GM21717 (cell line): Measurements from ENCODE around the gene DOK7.

Source experiments
- ATAC-seq: cut with Tn5 transposase; IDR thresholded peaks from one replicate; pipeline ENCODE4 v1.9.1; 2021; ENCODE audit warnings: mild to moderate bottlenecking, moderate library complexity; ENCODE audit not compliant: unreplicated experiment

The DOK7 gene

DNA sequence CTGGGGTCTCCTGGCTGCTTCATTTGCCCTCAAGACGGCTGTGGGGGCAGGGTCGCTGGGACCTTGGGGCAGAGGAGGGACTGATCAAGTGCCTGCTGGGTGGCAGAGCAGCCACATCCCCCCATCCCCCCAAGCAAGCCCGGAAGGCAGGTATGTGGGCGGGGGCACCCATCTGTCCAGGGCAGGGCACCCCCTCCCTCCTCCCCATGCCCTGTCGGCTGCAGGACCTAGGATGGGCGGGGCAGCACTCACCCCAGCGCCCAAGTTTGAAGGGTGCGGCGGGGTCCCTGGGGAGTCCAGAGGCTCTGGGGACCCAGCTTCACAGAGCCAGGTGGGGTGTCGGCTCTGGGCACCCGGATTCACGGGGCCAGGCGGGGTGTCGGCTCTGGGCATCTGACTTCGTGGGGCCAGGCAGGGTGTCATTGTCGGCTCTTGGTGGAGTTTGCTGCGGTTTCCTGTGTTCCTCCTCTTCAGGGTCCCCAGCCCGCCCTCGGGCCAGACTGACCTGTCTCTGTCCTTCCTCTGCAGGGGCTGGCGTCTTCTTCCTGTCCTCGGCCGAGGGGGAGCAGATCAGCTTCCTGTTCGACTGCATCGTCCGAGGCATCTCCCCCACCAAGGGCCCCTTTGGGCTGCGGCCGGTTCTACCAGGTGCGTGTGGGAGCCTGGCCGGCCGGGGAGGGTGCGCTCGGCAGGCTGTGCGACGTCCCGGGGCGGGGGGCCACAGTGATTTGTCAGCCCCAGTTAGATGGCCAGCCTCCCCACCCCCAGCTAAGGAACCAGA lies 22.1 kb downstream of the DOK7 start:
- ATAC-seq: no peak

DNA sequence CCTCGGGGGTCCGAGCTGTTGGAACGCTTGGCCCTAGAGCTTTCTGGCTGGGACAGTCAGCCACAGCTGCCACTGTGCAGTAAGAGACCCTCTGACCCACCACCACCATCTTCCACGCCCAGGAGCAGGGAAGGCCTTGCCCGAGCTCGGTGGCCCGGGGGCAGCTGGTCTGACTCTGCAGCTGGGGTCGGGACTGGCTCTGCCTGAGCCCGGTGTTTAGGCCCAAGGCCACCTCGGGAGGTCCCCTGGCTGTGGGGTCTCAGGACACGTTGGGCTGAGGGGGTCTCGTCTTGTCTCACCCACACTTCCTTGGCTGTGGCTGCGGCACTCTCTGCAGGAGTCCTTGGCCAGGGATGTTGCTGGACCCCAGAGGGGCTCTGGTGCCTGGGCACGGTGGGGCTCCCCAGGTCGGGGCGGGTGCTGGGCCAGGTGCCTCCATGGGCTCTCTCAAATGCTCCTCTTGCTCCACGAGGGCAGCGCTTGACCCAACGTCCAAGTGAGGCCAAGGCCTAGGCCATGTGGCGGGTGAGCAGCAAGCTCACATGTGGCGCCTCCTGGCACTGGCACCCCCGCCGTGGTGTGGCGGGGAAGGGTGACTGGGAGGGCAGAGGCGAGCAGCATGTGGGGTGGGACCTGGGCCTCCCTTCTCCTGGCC lies 22.9 kb downstream of the DOK7 start:
- no peak for ATAC-seq

DNA sequence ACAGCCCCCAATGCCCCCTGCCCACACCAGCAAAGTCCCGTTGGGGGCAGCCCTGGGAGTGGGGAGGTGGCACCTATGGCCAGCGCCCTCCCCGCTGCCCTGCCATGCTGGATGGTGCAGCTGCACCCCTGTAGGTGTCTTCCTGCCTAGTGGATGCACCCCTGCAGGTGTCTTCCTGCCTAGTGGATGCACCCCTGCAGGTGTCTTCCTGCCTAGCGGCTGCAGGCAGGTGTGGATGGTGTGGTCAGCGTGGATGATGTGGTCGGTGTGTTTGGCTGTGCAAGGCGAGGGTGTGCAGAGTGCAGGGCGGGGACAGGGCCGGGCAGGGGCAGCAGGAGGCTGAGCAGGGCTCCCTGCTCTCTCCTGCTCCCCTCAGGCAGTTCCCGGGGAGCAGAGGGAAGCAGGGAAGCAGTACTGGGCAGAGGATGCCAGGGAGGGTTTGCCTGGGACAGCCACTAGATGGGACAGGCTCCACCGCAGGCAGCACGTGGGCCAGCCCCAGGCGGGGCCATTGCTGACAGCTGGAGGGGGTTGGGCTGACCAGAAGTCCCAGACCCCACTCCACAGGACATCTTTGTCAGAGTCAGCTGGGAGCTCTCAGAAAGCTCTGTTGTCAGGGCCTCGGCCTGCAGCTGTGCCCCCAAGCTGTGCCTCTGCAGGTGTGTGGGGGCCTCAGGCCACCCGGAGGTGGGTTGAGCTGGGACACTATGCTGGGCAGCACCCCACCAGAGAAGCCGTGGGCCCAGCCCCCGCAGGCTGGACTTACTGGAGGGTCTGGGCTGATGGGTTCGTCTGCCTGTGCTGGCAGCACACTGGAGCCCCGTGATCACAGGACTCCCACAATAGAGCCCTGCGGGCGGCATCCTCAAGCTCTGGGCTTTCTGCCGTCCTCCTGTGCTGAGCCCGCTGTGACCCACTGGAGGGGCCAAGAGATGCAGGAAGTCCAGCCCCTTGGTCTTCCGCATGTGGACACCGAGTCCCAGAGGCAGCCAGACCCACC lies 23.7 kb downstream of the DOK7 start:
- no peak for ATAC-seq

DNA sequence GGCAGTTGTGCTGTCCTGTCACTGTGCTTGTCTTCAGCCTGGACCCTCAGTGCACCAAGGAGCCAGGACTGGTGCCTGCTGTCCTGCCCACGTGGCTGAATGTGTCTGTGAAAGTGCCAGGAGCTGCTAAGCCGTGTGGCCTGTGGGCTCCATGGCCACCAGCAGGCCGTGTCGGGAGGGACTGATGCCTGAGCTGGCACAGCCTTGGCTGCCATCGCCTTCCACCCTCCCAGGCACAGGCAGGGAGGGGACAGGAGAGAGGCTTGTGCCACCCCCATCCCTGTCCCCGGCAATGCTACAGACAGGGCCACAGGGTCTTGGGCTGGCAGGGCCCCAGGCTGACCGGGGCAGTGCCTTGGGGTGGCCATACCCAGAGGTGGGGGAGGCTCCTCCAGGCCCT lies 24.8 kb downstream of the DOK7 start:
- no peak for ATAC-seq

DNA sequence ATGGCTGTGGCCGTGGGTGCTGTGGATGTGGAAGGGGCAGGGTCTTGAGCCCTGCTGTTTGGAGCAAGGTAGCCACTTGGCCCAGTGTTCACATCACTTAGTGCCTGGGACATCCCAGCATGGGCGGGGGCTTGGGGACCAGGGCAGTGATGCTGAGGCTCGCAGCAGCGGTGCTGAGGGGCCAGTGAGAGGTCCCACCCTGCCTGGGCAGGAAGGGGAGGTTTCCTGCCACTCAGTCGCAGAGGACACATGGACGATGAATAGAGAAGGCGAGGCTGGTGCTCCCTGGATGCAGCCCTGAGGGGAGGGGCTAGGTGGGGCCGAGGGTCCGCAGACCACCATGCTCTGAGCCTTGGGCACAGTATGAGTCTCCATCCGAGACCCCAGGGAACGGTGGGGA lies 25.7 kb downstream of the DOK7 start:
- no peak for ATAC-seq

DNA sequence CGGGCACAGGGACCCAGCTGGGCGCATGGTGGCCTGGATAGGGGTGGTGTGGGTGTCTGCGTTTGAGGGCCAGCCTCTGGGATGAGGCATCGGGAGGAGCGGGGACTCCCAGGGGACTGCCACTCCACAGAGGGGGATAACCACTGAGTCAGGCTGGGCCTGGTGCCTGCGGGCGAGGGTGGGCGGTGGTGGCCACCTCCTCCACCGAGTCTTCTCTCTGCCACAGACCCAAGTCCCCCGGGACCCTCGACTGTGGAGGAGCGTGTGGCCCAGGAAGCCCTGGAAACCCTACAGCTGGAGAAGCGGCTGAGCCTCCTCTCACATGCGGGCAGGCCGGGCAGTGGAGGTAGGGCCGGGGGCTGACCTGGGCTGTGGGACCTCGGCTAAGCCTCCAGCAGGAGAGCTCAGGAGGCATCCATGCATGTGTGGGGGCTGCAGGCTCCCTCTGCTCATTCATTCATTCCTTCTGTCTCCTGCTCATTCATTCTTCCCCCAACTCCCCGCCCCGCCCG lies 26.4 kb downstream of the DOK7 start:
- ATAC-seq: no peak

DNA sequence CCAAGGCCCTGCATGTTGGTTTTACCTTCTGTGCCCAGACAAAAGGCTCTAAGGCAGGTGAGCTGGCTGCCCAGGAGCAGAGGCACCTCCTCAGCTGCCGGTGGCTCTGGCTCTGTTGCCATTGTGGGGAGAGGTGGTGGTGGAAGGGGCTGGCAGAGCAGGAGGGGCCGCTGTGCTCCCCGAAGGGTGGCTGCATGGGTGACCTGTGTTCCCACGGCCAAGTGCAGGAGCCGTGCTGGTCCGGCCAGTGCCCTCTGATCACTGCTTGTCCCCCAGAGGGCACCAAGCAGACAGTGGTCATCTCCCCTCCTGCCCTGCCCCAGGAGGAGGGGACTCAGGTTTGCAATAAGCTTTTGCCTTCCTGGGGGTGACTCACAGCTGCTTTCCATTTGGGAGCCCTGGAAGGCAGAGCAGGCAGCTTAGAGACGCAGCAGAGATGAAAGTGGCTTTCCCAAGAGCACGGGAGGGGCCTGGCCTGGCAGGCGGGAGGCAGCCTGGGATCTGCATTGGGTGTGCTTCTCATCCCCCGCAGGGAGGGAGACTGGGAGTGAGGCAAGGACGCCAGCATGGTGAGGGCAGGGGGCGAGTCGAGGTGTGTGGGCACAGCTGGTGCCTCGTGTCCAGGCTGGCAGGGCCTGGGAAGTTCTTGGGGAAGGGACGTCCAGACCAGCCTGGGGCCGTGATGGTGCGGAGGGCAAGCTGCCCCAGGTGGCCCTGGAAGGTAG lies 28.7 kb downstream of the DOK7 start:
- ATAC-seq: no peak

DNA sequence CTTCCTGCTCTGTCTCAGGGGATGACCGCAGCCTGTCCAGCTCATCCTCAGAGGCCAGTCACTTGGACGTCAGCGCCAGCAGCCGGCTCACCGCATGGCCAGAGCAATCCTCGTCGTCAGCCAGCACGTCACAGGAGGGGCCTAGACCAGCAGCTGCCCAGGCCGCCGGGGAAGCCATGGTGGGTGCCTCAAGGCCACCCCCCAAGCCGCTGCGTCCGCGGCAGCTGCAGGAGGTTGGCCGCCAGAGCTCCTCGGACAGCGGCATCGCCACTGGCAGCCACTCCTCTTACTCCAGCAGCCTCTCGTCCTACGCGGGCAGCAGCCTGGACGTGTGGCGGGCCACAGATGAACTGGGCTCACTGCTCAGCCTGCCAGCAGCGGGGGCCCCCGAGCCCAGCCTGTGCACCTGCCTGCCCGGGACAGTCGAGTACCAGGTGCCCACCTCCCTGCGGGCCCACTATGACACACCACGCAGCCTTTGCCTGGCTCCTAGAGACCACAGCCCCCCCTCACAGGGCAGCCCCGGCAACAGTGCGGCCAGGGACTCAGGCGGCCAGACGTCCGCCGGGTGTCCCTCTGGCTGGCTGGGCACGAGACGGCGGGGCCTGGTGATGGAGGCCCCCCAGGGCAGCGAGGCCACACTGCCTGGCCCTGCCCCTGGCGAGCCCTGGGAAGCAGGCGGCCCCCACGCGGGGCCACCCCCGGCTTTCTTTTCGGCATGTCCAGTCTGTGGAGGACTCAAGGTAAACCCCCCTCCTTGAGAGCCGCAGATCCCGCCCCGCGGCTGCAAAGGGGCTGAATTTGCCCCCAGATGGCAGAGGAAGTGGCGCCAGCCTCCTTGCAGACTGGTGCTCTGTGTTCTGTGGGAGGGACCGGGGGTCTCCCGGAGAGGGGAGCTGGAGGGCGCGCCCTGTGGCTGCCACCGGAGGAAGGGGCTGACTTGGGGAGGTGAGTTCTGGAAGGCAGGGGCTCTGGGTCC lies 29.9 kb downstream of the DOK7 start:
- no peak for ATAC-seq

DNA sequence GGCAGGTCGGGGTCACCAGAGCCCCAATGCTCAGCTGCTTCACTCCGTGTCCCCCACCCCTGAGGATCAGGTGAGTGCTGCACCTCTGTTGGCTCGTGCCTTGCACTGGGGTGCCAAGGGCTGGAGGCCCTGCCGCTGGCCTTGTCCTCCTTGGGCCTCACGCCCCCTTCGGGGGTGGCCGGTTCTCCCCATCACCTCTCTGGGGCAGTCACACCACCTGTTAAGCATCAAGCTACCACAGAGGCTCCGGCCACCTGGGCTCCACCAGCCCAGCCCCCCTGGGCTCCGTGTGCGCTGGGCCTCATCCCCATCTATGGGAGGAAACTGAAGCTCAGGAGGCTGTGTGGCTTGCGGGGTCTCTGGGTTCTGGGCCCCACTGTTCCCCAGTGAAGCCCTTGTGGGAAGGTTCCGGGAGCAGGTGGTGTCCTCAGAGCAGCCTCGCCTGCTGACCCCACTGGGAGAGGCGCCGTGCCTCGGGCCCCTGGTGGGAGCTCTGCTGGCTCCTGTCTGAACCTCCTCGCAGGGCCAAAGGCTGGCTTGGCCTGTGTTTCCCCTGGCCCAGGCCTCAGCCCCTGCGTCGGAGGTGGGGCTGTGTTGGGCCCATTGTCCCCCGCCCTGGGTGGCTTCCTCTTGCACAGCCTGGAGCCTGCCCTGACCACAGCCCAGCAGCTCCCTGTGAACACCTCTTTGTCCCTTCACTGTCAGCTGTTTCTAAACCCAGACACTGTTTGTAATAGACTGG lies 30.8 kb downstream of the DOK7 start:
- no peak for ATAC-seq

DNA sequence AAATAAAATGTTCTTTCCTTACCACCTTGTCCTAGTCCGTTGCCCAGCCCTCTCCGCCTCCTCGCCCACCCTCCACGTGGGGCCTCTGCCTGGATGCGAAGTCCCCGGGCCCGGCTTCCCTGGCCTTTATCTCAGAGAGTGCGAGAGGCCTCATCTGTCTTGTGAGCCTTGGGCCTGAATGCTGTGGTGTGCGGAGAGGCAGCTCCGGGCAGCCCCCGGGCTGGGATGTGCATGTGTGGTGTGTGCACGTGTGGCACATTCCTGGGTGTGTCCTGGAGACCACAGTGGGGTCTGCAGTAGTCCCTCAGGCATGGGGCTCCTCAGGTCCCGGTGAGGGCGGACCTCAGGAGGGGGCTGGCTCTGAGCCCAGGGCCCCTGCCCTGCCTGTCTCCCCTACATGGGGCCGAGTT lies 31.4 kb downstream of the DOK7 start:
- ATAC-seq: no peak

DNA sequence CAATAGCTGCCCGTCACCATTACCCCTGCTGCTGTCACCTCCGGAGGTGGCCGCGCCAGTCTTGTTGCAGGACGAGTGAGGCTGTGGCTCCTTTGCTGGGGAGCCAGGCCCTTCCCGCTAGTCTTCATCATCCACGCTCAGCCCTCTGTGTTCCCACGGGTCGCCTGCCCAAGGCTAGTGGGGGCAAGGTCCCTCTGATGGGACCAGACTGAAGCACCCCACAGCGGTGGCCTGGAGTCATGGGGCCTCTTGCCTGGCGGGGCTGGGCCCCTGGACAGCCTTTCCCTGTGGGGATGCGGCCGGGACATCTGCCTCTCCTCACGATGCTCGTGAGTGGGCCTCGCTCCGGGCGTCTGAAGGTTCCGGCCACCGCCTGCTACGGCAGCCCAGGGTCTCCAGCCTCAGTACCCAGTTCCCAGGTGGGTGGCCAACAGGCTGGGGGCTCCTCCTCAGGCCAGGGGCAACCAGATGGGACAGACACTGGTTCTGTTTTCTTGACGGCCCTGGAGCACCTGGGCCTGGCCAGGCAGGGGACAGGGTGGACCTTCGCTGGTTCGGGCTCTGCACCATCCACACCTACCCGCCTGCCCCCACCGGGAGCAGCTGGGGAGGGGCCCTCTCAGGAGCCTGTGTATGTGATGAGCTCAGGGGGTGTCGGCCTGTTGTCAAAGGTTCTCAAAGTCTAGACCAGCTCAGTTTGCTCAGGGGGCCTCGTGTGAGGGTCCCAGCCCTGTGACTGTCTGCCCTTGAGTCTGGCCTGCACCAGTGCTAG lies 32.3 kb downstream of the DOK7 start:
- ATAC-seq: no peak

DNA sequence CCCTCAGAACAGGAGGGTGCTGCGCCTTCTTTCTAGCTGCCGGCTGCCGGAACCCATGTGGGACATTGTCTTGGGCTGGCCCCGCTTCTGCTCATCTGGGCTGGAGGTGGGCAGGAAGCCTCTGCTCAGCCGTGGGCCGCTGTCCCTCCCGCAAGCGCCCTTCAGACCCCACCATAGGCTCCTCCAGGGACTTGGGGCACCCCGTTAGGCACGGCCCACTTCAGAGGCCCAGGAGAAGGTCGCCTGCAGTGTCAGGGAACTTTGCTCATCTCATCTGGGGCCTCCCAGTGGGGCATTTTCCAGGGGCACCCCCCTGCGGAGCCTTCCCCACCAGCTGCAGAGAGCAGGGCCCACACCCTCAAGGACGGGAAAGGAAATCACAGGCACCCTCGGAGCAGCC lies 32.9 kb downstream of the DOK7 start:
- ATAC-seq: no peak

DNA sequence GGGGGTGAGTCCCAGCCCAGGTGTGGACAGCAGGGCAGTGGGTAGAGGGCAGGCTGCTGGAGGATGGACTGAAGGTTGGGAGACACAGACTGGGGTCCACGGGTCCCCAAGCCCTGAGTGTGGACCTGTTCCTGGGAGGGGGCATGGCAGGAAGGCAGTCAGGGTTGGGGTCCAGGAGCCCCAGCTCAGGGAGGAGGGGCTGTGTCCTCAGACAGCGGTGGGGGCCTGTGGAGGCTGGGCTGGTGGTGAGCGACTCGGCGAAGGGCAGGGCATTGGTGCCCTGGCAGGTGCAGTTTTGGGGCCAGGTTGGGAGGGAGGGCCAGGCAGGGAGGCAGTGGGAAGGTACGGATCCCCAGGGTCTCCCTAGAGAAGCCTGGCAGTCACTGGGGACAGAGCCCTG lies 34.0 kb downstream of the DOK7 start:
- no peak for ATAC-seq

DNA sequence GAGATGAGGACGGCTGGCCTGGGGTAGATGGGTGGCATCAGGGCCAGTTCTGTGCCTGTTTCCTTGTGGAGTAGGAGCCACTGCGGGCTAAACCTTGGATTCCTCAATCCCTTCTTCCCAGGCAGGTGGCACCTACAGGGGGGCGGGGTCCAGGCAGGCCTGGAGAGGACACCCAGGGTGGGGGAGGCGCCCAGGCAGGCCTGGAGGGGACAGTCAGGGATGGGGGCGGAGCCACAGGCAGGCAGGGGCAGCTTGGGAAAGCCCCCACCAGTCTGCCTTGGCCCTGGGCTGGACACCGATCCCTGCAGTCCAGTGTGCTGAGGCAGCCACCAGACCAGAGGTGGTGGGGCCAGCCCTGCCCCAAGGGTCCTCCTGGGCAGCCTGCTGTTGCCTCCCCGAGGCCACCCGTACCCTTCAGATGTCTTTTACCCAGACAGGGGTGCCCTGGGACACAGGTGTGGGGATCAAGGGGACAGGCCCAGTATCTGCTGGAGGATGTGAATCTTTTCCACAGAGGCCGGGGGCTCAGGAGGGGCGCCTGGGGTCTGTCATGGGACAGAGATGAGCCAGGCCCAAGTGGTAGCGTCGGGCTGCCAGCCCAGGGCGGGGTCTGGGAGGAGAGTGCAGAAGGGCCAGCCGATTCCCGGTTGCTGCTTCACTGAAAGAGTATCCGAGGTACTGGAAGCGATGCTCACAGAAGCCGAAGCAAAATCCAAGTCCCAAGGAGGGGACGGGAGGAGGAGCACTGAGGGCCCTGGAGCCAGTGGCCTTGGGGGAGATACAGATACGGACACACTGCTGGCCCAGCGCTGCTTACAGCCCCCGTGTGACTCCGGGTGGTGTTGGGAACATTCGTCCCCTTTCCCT lies 34.6 kb downstream of the DOK7 start:
- no peak for ATAC-seq

DNA sequence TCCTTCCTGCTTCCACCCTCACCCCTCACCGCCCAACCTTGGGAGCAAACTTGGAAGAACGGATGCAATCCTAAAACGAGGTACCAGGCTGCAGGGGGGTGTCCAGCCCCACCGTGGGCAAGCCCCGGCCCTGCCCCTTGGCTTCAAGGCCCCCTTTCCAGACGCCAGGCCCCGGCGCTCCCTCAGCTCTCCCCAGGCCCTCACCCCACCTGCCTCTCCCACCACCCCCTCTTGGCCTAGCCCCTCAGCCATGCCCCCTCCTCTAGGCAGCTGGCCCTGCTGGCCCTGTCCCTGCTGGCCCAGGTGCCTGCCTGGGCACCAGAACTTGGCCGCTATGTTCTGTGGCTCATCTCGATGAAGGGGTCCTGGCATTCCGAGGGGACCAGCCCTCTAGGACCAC lies 35.3 kb downstream of the DOK7 start:
- no peak for ATAC-seq

DNA sequence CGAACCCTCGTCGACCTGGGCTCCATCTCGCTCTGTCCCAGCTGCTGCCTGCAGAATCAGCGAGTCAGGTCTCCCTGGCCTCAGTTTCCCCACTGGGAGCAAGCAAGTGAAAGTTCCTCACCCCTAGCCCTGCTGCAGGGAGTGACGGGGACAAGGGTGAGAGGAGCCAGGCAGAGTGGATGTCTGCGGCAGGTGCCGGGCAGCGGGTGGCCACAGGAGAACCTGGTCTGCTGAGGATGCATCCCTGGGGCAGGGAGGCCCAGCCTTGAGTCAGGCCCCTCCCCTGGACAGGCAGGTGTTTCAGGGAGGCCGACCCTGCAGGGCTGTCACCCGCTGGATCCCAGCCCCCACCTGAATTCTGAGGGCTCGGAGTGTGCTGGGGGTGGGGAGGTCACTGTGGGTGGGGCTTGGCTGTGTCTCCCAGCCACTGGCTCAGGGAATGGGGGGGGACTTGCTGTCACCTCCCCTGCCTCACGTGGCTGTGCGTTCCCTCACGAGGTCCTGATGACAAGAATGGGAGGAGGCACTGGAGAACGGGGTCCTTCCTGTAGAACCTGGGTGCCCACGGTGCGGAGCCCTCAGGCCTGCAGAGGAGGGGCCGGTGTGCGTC lies 35.9 kb downstream of the DOK7 start:
- no peak for ATAC-seq

DNA sequence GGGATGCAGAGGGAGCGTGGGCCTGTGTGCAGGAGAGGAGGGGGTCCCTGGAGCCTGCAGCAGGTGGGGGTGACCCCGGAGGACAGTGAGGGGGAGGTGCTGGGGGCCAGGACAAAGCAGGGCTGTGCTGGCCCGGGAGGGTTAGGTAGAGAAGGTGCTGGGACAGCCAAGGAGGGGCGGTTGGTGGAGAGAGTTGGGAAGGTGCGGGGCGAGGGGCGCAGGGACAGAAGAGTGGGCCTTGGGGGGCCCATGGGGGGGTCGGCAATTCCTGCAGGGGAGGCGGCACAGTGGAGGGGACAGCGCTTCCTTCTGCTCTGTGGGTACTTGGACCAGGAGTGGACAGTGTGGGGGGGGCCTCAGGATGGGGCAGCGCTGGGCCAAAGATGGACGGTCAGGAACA lies 36.6 kb downstream of the DOK7 start:
- ATAC-seq: no peak
